ENCODE measurements around the gene MPPED2. TPM values are rescaled to one million over a fixed set of nuclear protein-coding genes. Genes with fewer than 3 reads are reported as not detected.

The MPPED2 gene
- total and polyA plus RNA-seq, 4 donors = 0.11 to 5.6 (median 1.1) TPM

DNA sequence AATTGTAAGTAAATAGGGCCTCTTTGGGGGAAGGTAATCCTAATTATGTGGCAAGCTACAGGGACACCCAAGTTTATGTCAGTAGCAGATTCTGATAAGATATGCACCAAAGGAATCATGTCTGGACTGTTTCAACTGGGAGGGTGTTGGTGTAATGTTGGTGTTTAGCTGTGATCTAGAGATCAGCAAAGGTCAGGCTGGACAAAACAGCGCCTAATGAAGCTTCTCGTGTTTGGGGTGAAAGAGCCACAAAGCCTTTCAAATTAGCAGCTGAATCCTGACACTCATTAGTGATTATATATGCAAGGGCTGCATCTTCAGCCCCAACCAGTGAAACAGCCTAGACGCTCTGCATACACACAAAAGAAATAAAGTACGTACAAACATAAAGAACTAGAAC is 106.3 kb downstream of the MPPED2 start:
- Histone ChIP-seq H3K4me3 (no peak overlapping the region), H3K9ac (ENCODE audit: insufficient read depth in 1 of 2, low read length in 2 of 2) (no peak overlapping the region), H3K27ac (ENCODE audit: low read depth in 1 of 2, low read length in 1 of 2) (peak overlapping the region in 1 of 2 donors; percentile 41), H3K4me1 (ENCODE audit: control insufficient read depth in 5 of 5, insufficient read depth in 5 of 5, low read length in 5 of 5) (peaks cover 0 to 17% (median 0%) of the 10 kb centered on the region in 5 donors), H3K36me3 (ENCODE audit: control insufficient read depth in 4 of 4, insufficient read depth in 4 of 4, low read length in 4 of 4) (no peaks in the 10 kb centered on the region), H3K27me3 (ENCODE audit: control insufficient read depth in 3 of 3, insufficient read depth in 3 of 3, low read length in 2 of 3) (no peaks in the 10 kb centered on the region), H3K9me3 (ENCODE audit: control insufficient read depth in 4 of 4, insufficient read depth in 3 of 4, low read length in 3 of 4) (no peaks in the 10 kb centered on the region)
- ATAC-seq (ENCODE audit: insufficient read depth, low FRiP score) = no peak
- 92% methylated on average over 4 of the region's 4 CpGs for WGBS, 2 donors
- no peak for TF ChIP-seq CTCF (IDR thresholded peaks at IDR 0.05; ENCODE audit: control extremely low read depth, extremely low read depth)
- DNase-seq = peak in 1 of 3 donors; percentile 38

DNA sequence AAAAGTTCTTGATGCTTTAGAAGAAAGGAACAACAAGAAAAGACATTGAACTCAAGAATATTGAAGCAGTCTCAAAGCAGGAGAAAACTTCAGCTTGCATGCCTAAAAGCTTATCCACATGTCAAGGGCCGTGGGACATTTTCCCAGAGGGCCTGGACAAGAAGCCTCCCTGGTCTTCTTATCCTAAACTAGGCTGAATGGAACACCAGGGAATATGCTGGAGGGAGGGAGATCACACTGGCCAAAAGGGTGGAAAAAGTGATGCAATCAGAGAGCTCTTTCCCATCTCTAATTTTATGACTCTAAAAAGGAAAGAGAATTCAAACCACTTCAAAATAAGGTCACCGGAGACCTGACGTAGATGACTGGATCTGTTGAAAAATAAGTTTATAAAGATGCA is 107.2 kb downstream of the MPPED2 start:
- Histone ChIP-seq H3K27me3 (ENCODE audit: control insufficient read depth in 3 of 3, insufficient read depth in 3 of 3, low read length in 2 of 3) (no peaks in the 10 kb centered on the region), H3K4me1 (ENCODE audit: control insufficient read depth in 5 of 5, insufficient read depth in 5 of 5, low read length in 5 of 5) (peaks cover 0 to 17% (median 0%) of the 10 kb centered on the region in 5 donors), H3K36me3 (ENCODE audit: control insufficient read depth in 4 of 4, insufficient read depth in 4 of 4, low read length in 4 of 4) (no peaks in the 10 kb centered on the region), H3K9me3 (ENCODE audit: control insufficient read depth in 4 of 4, insufficient read depth in 3 of 4, low read length in 3 of 4) (no peaks in the 10 kb centered on the region), H3K9ac (ENCODE audit: insufficient read depth in 1 of 2, low read length in 2 of 2) (no peak overlapping the region), H3K27ac (ENCODE audit: low read depth in 1 of 2, low read length in 1 of 2) (peak overlapping the region in 1 of 2 donors; percentile 13), H3K4me3 (no peak overlapping the region)
- ATAC-seq (ENCODE audit: insufficient read depth, low FRiP score) (no peak), DNase-seq (peak in 1 of 3 donors; percentile 70)
- TF ChIP-seq CTCF (IDR thresholded peaks at IDR 0.05; ENCODE audit: control extremely low read depth, extremely low read depth) = no peak
- WGBS, 2 donors = 65 to 84% methylated on average over 3 of the region's 3 CpGs

- peaks cover 0 to 17% (median 0%) of the 10 kb centered on the region in 5 donors for H3K4me1 ChIP-seq (ENCODE audit: control insufficient read depth in 5 of 5, insufficient read depth in 5 of 5, low read length in 5 of 5)
- no peaks in the 10 kb centered on the region for H3K9me3 ChIP-seq (ENCODE audit: control insufficient read depth in 4 of 4, insufficient read depth in 3 of 4, low read length in 3 of 4)
- TF ChIP-seq CTCF (IDR thresholded peaks at IDR 0.05; ENCODE audit: control extremely low read depth, extremely low read depth) = no peak
- no peaks in the 10 kb centered on the region for H3K27me3 ChIP-seq (ENCODE audit: control insufficient read depth in 3 of 3, insufficient read depth in 3 of 3, low read length in 2 of 3)
- H3K36me3 ChIP-seq (ENCODE audit: control insufficient read depth in 4 of 4, insufficient read depth in 4 of 4, low read length in 4 of 4) = no peaks in the 10 kb centered on the region
- no peak overlapping the region for H3K4me3 ChIP-seq
- DNase-seq (no peak), ATAC-seq (ENCODE audit: insufficient read depth, low FRiP score) (no peak)
- no peak overlapping the region for H3K27ac ChIP-seq (ENCODE audit: low read depth in 1 of 2, low read length in 1 of 2)
- H3K9ac ChIP-seq (ENCODE audit: insufficient read depth in 1 of 2, low read length in 2 of 2) = no peak overlapping the region
These were observed 109.1 kb downstream of the MPPED2 start for GRCh38 chr11:30477061-30477460.

All from lung (tissue), 12 donors.